ENCODE results near the gene DLG2.

GRCh38 chr11:84929738-84930137 is 697.4 kb downstream of the DLG2 start:
- no peak for TF ChIP-seq CTCF (IDR thresholded peaks at IDR 0.05; ENCODE audit: low read depth, low read length, poor library complexity, severe bottlenecking)
- TF ChIP-seq EZH2phosphoT487 (IDR thresholded peaks at IDR 0.05; ENCODE audit: borderline replicate concordance, low read length) = no peak

Measured in DOHH2 (cell line).